Left renal pelvis (tissue), 4 donors: ENCODE data around the gene ALOX12B. TPM values are rescaled to one million over a fixed set of nuclear protein-coding genes. Genes with fewer than 3 reads are reported as not detected.
"Not testable (repeated sequence)": the region's sequence is repeated elsewhere in the genome, so short reads cannot be mapped to it uniquely, and the experiment has no call there.

Experiments
- DNase-seq, 4 donors: peaks; one replicate each; pipeline ENCODE4 v3.0.0-alpha.2; 2013; ENCODE audit warnings: low read depth in 4 of 4, low spot score in 3 of 4
- polyA plus RNA-seq, 4 donors: library from polyadenylated mRNA; unstranded; fragments of 120-200 nt; gene quantifications; one replicate each; pipeline ENCODE4 v1.2.1, GENCODE V29; 2013; ENCODE audit not compliant: insufficient read length in 4 of 4

ALOX12B gene
- polyA plus RNA-seq, 4 donors, result 0.54 to 1.1 (median 0.72) TPM; not detected in 1

- DNase-seq, result no peak
These were observed 39.3 kb downstream of the ALOX12B start for GRCh38 chr17:8048236-8048635.

- DNase-seq, result no peak
These were observed 39.8 kb downstream of the ALOX12B start for GRCh38 chr17:8047769-8048110.

GRCh38 chr17:8046929-8047768 is 40.4 kb downstream of the ALOX12B start:
- DNase-seq, result no peak

- DNase-seq, result no peak
These were observed 41.1 kb downstream of the ALOX12B start for GRCh38 chr17:8046306-8046928.

GRCh38 chr17:8044819-8045810 is 42.4 kb downstream of the ALOX12B start:
- no peak for DNase-seq

GRCh38 chr17:8041979-8042378 is 45.5 kb downstream of the ALOX12B start:
- no peak for DNase-seq

- DNase-seq, result no peak
These were observed 46.1 kb downstream of the ALOX12B start for GRCh38 chr17:8041249-8041928.

GRCh38 chr17:8039611-8040168 is 47.8 kb downstream of the ALOX12B start:
- DNase-seq, result no peak

- no peak for DNase-seq
These were observed 48.4 kb downstream of the ALOX12B start, which contains the start of gene ALOX15B for GRCh38 chr17:8038954-8039610. TSS of gene ALOX15B (plus strand) at chr17:8039059. CDS start at chr17:8039156, 97 bp downstream.

- DNase-seq, result no peak
These were observed 55.1 kb downstream of the ALOX12B start for GRCh38 chr17:8032442-8032841.

- DNase-seq, result no peak
These were observed 55.6 kb downstream of the ALOX12B start for GRCh38 chr17:8031950-8032349.

- no peak for DNase-seq
These were observed 56.3 kb downstream of the ALOX12B start for GRCh38 chr17:8031261-8031661.

GRCh38 chr17:8029121-8029520 is 58.4 kb downstream of the ALOX12B start:
- DNase-seq, result no peak

- no peak for DNase-seq
These were observed 62.2 kb downstream of the ALOX12B start for GRCh38 chr17:8025176-8025911.

GRCh38 chr17:8024161-8024560 is 63.4 kb downstream of the ALOX12B start:
- not testable (repeated sequence) for DNase-seq
